ENCODE data around the gene SCN3A. TPM values are rescaled to one million over a fixed set of nuclear protein-coding genes. Genes with fewer than 3 reads are reported as not detected.

The SCN3A gene
- total RNA-seq, 1 donor from 2014 or later: 6.1 TPM

DNA sequence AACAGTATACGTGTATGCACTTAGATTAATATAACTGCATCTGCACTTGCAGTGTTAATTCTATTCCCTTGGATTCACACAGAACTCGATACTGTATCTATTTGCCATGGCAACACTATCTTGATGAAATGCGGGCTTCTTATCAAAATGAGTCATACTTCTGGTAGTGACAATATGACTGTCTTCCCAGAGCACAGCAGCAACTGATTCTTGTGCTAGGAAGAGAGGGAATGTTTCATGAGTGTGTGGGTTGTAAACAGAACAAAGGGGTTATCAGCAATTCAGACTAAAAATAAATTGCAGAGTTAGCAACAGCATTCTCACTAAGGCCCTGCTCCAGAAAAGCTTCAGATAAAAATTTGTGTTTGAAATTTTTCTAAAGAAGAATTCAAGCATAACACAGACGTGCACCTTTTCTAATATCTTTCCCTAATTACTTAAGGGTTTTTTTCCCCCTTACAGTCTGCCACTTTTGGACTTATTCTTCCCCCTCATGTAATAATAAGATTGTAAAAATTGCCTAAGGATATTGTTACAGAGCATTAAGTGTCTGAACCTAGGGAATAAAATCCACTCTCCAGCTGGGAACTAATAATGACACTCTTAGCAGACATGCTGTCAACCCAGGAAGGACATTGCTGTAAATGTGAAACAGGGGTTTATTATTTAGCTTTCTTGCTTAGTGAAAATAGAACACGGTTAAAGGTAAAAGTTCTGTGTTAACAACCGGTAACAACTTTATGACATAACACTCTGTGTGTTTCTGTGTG is 148.6 kb downstream of the SCN3A start:
- DNase-seq: peak; percentile 10

- no peak for DNase-seq
These were observed 149.2 kb downstream of the SCN3A start for GRCh38 chr2:165054652-165055051.

GRCh38 chr2:165044505-165045303 is 159.1 kb downstream of the SCN3A start:
- DNase-seq: no peak

Other genes with a start within 250 kb of the SCN3A start
- gene SLC38A11, start 248.5 kb downstream of the SCN3A start, total RNA-seq: not detected in 2 replicates
- gene SCN2A, start 35.4 kb upstream of the SCN3A start, total RNA-seq: under 0.01 TPM in 2 replicates

Measured in dermis blood vessel endothelial cell (primary cell).